Activated CD4-positive, alpha-beta T cell treated with anti-CD3 and anti-CD28 coated beads, Interleukin-2, Interleukin-6, amounts not matched to agents 100 ng/mL and 50 ng/mL, durations not matched to agents 16 hours and 8 hours (primary cell): ENCODE results near the gene OR51I1.
A peak's percentile ranks its signal among the peaks of the same experiment; 100 is the strongest.

Experiments used
- DNase-seq: peaks from one replicate; pipeline ENCODE4 v3.0.0-alpha.2; 2020

The OR51I1 gene

GRCh38 chr11:5441414-5441813 lies at the start of gene OR51I1:
TSS of gene OR51I1 (minus strand) at chr11:5441514. CDS start at chr11:5441514, 0 bp downstream.
- DNase-seq = no peak

- DNase-seq = no peak
These were observed 48.5 kb upstream of the OR51I1 start for GRCh38 chr11:5489576-5490357.

- DNase-seq = no peak
These were observed 47.6 kb upstream of the OR51I1 start for GRCh38 chr11:5488798-5489399.

- no peak for DNase-seq
These were observed 47.1 kb upstream of the OR51I1 start, which contains the start of gene OR52D1 for GRCh38 chr11:5488385-5488784. TSS of gene OR52D1 (plus strand) at chr11:5488685. CDS start at chr11:5488707, 22 bp downstream.

GRCh38 chr11:5486421-5486820 lies 45.1 kb upstream of the OR51I1 start:
- no peak for DNase-seq

- DNase-seq = no peak
These were observed 44.7 kb upstream of the OR51I1 start for GRCh38 chr11:5486003-5486402.

- DNase-seq = peak; percentile 52
These were observed 35.0 kb upstream of the OR51I1 start for GRCh38 chr11:5476186-5476819.

GRCh38 chr11:5473921-5474320 lies 32.6 kb upstream of the OR51I1 start:
- DNase-seq = no peak

GRCh38 chr11:5467527-5467926 lies 26.2 kb upstream of the OR51I1 start:
- no peak for DNase-seq

- DNase-seq = no peak
These were observed 19.8 kb upstream of the OR51I1 start for GRCh38 chr11:5460983-5461621.

- no peak for DNase-seq
These were observed 8.1 kb upstream of the OR51I1 start for GRCh38 chr11:5449432-5449831.

- DNase-seq = no peak
These were observed 7.7 kb upstream of the OR51I1 start, which contains the start of gene OR51I2 for GRCh38 chr11:5449023-5449422. TSS of gene OR51I2 (plus strand) at chr11:5449323. CDS start at chr11:5453489, 4,166 bp downstream.

GRCh38 chr11:5443835-5444393 lies 2.6 kb upstream of the OR51I1 start:
- DNase-seq = no peak

GRCh38 chr11:5423131-5423530 lies 18.2 kb downstream of the OR51I1 start:
- no peak for DNase-seq

- no peak for DNase-seq
These were observed 19.5 kb downstream of the OR51I1 start, which contains the start of gene OR51Q1 for GRCh38 chr11:5421811-5422210. TSS of gene OR51Q1 (plus strand) at chr11:5422111. CDS start at chr11:5422201, 90 bp downstream.

GRCh38 chr11:5420993-5421392 lies 20.3 kb downstream of the OR51I1 start:
- DNase-seq = no peak

- DNase-seq = no peak
These were observed 36.1 kb downstream of the OR51I1 start for GRCh38 chr11:5405173-5405572.

GRCh38 chr11:5398936-5399335 lies 42.4 kb downstream of the OR51I1 start:
- no peak for DNase-seq

- no peak for DNase-seq
These were observed 47.2 kb downstream of the OR51I1 start for GRCh38 chr11:5394091-5394490.
